SIG-M5 treated with dmso at 0.1 percent for 504 hours (cell line): ENCODE results near the gene SPON1.
"Not testable (repeated sequence)": the region's sequence is repeated elsewhere in the genome, so short reads cannot be mapped to it uniquely, and the experiment has no call there.

Experiments used
- DNase-seq: peaks from one replicate; lab custom pipeline; 2025; ENCODE audit not compliant: unreplicated experiment; lab: John Stamatoyannopoulos, UW

Gene SPON1

GRCh38 chr11:14075118-14076078 lies 112.9 kb downstream of the SPON1 start:
- no peak for DNase-seq

DNA sequence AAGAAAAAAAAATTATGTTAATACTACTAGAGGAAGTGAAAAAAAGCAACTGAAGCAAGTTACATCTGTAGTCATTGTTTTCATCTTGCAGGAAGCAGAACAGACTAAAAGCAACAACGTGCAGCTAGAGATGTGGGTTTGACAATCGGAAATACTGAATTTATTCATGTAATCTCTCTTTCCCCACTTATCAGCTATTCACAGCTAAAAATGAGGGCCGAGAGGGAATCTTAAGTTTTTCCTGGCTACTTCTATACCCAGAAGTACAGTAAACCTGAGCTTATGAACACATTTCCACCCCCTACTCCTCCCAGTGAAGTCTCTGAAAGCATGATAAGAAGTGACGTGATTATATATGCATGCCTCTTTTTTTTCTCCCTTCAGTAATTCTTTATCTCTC lies 116.5 kb downstream of the SPON1 start:
- no peak for DNase-seq

DNA sequence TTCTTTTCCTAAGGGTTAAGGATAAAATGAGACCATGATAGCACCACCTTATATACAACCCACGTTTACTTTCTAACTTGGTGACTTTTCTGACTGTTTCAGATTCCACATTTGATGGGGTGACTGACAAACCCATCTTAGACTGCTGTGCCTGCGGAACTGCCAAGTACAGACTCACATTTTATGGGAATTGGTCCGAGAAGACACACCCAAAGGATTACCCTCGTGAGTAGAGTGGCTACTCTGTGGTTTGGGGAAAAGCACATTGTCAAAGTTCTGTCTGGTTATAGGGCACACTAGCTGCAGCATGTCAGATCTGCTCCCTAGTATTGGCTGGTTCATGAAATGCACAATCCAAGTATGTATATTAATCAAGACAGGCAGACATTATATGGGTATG lies 117.3 kb downstream of the SPON1 start:
- DNase-seq = no peak

DNA sequence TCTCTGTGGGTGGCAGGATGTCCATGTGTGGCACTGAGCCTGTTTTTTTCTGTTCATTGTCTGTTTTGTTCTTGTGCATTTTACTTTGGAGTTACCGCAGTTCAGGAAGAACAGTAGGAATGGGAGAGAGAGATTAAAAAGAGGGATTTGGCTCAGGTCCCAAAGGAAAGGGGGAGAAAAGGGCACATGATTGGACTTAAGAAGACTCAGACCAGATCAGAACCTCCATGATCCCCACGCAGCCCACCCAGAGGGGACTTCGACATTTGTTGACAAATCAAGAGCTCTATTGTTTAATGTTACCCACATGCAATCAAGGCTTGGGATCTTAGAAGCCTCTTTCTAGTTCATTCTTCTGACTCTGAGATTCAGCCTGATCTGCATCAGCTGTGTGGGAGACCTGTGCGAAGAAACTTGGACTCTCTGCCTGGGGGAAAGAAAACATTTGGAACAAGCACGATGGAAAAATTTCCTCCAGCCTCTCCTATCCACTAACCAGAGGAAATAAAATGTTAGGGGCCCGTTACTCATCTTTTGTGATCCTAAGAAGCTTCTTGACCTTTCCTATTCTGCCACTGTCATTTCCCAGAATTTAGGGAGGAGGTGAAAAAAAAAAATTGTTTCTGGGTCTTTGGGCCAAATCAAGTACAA lies 119.2 kb downstream of the SPON1 start:
- DNase-seq = no peak

DNA sequence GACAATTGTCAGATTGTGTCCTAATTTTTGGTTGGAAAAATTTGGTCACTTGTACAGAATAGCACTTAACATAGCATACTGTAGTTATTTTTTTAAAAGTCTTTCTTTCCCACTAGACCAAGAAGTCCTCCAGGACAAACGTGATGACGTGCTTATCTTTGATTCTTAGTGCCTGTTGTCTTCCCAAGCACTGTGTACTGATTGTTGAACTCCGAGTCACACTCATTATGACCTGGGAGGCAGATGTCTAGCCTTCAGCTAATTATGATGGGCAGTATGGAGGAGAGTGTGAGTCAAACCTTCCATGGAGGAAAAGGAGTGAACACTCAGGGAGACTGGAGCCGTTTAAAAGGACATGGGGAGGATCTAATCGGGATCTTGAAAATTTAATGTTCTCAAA lies 119.8 kb downstream of the SPON1 start:
- DNase-seq = no peak

GRCh38 chr11:14088861-14089260 lies 126.3 kb downstream of the SPON1 start:
- not testable (repeated sequence) for DNase-seq

DNA sequence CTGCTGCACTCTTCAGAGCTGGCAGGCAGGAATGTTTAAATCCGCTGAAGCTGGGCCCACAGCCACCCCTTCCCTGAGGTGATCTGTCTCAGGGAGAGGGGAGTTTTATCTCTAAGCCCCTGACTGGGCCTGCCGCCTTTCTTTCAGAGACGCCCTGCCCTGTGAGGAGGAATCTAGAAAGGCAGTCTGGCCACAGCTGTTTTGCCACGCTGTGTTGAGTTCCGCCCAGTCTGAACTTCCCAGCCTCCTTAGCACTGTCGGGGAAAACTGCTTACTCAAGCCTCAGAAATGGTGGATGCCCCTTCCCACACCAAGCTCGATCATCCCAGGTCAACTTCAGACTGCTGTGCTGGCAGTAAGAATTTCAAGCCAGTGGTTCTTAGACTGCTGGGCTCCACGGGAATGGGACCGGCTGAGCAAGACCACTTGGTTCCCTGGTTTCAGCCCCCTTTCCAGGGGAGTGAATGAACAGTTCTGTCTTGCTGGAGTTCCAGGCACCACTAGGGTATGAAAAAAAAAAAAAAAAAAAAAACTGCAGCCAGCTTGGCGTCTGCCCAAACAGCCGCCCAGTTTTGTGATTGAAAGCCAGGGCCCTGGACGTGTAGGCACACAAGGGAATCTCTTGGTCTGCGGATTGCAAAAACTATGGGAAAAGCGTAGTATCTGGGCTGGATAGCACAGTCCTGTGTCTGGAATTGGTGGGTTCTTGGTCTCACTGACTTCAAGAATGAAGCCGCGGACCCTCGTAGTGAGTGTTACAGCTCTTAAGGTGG lies 127.4 kb downstream of the SPON1 start:
- DNase-seq = no peak

DNA sequence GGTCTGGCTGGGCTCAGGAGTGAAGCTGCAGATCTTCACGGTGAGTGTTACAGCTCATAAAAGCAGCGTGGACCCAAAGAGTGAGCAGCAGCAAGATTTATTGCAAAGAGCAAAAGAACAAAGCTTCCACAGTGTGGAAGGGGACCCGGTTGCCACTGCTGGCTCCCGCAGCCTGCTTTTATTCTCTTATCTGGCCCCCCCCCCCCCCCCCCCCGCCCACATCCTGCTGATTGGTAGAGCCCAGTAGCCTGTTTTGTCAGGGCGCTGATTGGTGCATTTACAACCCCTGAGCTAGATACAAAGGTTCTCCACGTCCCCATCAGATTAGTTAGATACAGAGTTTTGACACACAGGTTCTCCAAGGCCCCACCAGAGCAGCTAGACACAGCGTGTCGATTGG lies 128.1 kb downstream of the SPON1 start:
- DNase-seq = not testable (repeated sequence)

GRCh38 chr11:14093065-14093464 lies 130.5 kb downstream of the SPON1 start:
- DNase-seq = no peak

DNA sequence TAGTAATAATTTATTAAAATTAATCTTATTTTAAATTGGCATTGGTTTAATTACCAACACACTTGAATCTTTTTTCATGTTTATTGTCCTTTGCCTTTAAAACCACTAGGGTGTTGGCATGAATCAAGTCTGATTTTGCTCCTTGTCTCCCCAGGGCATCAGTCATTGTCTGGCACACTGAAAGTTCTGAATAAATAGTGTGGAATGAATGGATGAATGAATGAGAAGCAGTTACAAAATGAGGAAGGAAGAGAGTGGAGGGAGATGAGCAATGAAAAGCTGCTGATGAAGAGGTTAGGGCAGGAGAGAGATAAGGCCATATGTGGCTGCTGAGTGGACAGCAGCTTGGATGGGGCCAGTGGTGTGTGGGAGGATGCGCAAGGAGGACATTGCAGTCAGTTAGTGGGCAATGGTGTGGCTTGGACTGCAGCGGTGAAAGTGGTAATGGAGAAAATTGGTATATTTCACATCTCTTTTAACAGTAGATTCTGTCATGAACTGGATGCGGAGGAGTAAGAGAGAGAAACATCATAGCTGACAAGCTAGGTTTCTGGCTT lies 132.0 kb downstream of the SPON1 start:
- no peak for DNase-seq

- no peak for DNase-seq
Observed at GRCh38 chr11:14095882-14096281, 133.4 kb downstream of the SPON1 start.

DNA sequence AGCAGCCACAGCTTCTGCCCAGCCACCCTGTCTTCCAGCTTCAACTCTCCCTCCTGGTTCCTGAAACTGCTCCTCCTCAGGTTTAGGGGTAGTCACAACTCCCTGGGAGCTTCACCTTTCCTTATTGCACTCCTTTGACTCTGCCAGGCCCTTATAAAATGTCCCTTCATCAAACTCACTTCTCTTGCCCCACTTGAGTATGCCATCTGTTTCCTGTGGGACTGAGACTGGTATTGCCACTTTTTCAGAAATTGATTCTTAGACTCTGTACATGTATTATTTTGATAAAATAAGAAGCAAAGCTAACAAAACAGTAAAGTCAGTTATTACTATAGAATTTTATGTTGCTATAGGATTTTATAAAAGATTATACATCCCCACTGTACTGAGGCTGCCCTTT lies 134.1 kb downstream of the SPON1 start:
- DNase-seq = no peak

DNA sequence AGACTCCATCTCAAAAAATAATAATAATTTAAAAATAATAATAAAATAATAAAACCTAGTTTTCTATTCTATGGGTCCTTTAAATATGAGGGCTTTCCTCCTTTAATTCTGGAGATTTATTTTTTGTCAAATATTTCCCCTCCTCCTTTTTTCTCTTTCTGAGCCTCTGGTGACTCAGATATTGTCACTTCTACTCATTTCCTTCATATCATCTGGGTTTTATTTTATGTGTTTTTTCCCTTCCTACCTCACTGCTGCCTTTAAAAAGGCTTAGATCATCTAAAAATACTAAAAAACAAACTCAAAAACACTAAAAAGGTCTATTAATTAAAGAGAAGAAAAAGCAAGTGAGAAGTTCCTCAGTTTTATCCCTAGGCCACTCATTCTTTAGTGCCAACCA lies 138.9 kb downstream of the SPON1 start:
- no peak for DNase-seq

DNA sequence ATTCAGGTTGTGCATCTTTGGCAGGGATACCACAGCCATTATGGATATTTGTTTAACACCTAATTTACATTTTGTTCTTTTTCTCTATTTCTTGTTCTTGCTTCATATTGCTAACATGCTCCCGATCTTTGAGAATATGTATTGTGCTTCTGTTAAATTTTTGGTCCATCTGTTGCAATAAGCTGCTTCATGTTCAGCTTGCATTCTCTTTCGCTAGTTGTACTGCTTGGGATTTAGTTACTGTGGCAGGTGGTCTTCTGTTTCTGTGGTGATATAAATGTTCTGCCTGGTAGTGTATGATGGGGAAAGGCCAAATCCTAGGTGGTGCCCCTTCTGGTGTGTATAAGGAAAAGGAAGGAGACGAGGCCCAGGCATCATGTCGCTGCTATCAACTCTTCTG lies 140.2 kb downstream of the SPON1 start:
- no peak for DNase-seq

GRCh38 chr11:14105446-14105845 lies 142.9 kb downstream of the SPON1 start:
- DNase-seq = no peak

GRCh38 chr11:14106303-14107049 lies 144.0 kb downstream of the SPON1 start:
- no peak for DNase-seq

GRCh38 chr11:14107050-14107430 lies 144.5 kb downstream of the SPON1 start:
- DNase-seq = no peak

- DNase-seq = no peak
Observed at GRCh38 chr11:14109742-14110141, 147.2 kb downstream of the SPON1 start.

- DNase-seq = no peak
Observed at GRCh38 chr11:14110629-14111028, 148.1 kb downstream of the SPON1 start.

GRCh38 chr11:14111496-14111895 lies 149.0 kb downstream of the SPON1 start:
- DNase-seq = no peak

- DNase-seq = no peak
Observed at GRCh38 chr11:14112721-14113120, 150.2 kb downstream of the SPON1 start.
